GM21576 (cell line): ENCODE measurements around the gene GSC2.
"Not testable (repeated sequence)": the region's sequence is repeated elsewhere in the genome, so short reads cannot be mapped to it uniquely, and the experiment has no call there.

Experiments
- ATAC-seq: cut with Tn5 transposase; IDR thresholded peaks from one replicate; pipeline ENCODE4 v1.9.1; 2021; ENCODE audit warnings: mild to moderate bottlenecking, moderate library complexity; ENCODE audit not compliant: unreplicated experiment

Gene GSC2

DNA sequence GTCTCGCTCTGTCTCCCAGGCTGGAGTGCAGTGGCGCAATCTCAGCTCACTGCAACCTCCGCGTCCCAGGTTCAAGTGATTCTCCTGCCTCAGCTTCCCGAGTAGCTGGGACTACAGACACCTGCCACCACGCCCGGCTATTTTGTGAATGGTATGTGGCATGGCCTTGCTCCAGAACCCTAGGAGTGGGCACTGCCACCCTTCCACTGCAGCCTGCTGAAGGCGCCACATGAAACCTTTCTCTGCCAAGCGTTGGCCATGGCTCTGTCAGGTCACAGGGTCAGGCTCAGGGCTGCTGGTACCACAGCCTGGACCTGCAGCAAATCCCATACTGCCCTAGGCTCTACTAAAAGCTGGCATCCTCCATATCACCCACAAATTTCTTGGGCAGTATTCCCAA lies 6.0 kb upstream of the GSC2 start:
- not testable (repeated sequence) for ATAC-seq

DNA sequence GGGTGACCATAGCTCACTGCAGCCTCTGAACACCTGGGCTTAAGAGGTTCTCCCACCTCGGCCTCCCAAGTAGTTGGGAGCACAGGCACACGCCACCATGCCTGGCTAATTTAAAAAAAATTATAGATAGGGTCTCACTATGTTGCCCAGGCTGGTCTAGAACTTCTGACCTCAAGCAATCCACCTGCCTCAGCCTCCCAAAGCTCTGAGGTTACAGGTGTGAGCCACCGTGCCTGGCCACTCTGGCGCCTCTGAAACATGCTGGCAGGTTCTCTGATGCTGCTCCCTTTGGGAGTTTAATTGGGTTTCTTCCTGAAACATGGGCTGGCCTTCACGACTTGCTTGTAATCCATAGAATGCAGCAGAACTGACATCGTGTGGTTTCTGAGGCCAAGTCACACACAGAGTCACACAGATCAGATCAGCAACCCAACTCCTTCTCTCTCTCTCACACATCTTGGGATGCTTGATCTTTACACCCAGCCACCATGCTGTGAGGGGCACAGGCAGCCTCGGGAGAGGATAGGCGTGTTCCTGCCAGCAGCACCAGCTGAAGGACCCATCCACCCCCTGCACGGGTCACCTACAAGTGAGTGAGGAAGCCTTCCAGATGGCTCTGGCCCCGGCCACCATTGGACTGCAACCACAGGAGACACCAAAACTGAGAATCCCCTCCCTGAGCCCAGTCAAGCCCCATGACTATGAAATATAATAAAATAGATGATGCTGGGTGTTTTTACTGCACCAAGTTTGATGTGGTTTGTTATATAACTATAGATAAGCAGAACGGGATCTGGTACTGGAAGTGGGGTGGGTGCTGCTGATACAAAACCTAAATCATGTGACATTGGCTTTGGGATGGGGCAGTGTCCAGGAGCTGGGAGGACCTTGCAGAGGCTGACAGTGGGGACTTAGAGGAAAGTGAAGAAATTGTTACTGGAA lies 3.1 kb upstream of the GSC2 start:
- no peak for ATAC-seq

- no peak for ATAC-seq
Observed at GRCh38 chr22:19151329-19152191, 1.5 kb upstream of the GSC2 start.

DNA sequence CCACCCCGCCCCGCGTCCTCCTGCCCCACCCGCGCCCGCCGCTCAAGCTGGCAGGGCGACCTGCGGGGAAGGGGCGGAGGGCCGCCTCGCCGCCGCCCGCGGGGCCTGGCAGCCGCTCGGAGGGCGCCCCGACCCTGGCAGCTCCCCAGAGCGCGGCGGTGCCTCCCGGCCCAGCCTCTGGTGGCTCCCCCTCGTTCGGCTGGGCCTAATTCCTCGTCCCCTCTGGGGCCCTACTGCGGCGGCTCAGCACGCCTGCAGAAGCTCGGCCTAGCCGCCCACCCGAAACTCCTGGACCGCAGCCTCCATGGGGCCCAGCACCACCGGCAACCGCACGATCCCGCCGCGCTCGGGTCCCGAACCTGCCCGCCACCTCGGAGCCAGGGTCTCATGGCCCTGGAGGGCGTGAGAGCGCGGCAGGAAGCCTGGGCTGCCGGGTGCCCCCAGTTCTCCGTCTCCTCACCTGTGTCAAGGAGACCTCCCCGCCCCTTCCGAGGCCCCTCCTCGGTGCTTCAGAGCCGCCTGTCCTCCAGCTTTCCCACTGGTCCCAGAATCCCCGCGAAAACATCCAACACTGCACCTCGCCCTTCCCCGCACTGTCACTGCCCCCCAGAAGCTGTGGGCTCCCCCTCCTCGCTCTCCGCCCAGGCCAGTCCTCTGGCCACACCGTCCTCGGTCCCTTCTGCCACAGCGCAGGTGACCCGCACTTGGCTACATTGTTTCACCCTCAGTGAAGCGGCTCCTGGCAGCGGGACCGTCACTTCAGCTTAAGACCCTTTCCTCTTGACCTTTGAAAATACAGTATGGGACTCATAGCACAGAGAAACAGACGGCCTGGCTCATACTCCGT lies 613 bp upstream of the GSC2 start:
- ATAC-seq = no peak

GRCh38 chr22:19149047-19149883 lies 827 bp downstream of the GSC2 start:
- no peak for ATAC-seq

DNA sequence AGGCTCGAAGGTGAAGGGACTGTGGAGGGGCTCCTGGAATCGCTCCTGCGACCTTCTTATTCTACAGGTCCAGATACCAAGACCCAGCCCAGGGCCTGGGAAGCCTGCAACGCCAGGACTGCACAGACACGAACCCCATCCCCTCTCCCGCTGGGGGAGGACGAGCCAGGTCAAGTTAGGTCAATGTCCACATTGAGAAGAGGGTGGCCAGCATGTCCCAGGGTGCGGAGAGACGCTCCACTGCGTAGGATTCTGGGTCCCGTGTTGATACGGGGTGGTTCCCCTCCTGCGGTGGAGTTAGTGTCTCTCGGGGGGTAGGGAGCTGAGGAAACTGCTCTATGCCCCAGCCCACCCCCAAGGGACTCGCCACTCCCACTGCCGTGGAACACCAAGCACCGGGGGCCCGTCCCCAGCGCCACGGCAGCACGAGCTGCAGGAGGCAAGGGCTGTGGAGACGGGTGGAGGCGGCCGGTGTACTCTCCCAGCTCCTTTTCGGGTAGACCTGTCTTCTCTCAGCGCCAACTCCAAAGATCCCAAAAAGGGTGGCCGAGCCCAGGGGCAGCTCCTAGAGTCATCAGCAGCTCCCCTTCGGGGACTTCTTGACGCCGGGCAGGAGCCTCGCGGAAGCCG lies 1.6 kb downstream of the GSC2 start:
- ATAC-seq = no peak

DNA sequence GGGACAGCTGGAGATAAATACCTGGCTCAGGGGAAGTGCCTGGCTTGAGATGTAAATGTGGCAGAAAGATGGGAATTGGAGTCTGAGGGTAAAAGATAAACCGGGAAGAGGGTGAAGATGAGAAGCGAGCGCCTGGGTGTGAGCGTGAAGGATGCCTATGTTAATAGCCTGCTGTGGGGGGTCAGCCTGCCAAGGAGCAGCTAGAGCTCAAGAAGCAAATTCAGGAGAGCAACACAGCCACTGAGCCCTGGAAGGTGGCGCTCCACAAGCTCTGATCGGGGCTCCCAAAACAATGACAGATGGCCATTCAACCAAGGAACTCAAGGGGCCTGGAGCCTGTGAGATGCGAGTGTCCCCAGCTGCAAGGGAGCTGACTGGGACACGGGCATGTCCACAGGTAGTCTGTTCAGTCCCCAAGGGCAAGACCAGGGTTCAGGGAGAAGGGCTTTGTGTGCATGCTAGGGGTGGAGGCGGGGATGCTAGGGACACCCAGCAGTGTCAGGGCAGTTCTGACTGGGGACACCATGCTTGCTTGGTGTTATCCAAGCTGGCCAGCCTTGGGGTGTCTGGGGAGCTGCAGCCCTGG lies 2.8 kb downstream of the GSC2 start:
- no peak for ATAC-seq

GRCh38 chr22:19146215-19146968 lies 3.7 kb downstream of the GSC2 start:
- no peak for ATAC-seq

DNA sequence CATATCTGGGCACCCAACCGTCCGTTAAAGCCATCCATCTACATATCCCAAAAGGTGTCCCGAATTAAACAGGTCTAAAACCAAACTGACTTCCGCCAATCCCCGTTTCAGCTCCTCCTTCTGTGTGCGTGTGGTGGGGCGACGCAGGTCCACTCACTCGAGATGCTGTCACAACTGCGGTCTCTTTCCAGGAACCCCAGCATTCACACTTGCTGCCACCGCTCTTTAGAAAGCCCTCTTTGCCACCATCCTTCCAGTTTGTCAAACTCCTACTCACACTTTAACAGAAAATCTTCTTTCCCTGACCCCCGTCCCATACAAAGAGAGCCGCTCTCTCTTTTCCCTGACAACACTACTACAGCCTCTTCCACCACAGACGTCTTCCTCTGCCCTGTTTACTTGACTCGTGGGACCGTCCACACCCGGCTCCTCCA lies 6.1 kb downstream of the GSC2 start:
- no peak for ATAC-seq

DNA sequence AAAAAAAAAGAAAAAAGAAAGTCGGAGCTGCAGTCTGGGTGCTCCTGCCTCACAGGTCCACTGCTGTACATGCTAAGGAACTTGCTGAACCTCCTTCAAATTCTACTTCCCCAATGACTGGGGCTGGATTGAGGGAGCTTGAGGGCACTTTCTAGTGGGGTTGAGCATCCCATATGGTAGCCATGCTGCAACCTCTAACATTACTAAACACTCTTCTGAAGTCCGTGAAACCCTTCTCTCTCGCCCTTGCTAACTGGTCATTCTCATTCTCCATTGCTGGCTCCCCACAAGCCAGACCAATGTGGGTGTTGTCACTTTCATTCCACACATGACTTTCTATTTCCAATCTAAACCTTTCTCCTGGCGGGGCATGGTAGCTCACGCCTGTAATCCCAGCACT lies 6.9 kb downstream of the GSC2 start:
- ATAC-seq = no peak

DNA sequence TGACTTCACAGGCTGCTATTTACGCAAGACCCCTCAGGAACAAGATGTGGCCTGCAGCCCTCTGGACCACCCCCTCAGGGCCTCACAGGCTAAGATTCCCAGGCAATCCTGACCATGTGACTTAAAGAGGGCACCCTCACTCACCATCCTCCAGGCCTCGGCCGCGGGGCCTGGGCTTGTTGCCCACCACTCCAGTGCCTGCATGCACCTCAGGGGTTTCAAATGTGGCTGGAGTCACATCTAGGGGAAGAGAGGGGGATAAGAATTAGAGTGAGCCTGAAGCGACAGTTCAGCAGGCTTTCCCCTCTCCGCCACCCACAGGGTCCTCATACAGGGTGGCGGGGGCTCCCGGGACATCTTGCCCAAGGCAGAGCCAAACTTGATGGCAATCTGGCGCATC lies 7.7 kb downstream of the GSC2 start:
- ATAC-seq = no peak

DNA sequence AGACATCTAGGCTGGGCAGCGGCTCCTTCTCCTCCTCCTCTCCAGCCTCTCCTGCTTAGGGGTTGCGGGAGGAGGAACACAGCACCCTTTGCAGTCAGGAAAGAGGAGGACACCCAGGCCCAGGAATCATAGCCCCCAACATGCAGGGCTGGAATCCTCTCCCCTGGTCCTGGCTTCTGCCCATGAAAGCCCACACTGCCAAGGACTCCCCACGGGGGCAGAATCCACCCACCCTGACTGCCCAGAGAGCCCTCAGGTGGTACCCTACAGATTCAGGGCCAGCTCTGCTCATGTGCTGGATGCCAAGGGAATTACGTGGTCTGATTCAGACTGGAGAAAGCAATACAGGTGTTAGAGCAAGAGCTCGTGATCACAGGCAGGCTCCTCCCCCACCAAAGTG lies 10.1 kb downstream of the GSC2 start:
- ATAC-seq = no peak

GRCh38 chr22:19139001-19139356 lies 11.1 kb downstream of the GSC2 start:
- ATAC-seq = no peak

DNA sequence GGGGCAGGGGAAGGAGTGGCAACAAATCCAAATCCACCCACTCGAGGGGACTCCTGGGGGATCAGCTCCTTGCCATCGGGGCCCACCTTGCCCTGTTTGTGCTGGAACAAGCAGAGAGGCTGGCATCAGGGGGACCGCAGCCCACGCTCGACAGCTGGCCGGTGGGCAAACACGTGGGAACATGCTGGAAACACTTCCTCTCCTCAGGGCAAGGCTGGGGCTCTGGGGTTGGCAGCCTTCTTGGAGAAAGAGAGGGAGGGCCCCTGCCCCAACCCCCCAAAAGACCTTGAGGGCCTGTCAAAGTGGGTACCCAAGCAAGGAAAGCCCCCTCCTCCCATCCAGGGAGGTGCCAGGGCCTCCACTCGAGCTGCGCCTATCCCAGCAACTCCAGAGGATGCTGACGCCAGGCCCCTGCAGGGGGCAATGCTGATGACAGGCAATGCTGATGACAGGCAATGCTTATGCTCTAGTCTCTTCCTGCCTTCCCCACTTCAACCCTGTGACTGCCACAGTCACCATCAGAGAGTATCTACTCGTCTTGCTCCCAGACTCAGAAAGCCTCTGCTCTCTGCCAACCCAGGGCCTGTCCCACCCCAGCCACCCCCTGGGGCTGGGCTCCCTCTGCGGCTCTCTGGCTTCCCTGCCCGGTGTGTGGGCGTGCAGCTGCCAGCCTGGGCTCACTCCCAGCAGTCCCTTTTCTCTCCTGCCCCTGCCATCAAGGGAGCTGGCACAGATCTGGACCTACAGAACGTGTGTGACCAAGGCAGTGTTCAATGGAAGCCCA lies 11.7 kb downstream of the GSC2 start:
- ATAC-seq = no peak

DNA sequence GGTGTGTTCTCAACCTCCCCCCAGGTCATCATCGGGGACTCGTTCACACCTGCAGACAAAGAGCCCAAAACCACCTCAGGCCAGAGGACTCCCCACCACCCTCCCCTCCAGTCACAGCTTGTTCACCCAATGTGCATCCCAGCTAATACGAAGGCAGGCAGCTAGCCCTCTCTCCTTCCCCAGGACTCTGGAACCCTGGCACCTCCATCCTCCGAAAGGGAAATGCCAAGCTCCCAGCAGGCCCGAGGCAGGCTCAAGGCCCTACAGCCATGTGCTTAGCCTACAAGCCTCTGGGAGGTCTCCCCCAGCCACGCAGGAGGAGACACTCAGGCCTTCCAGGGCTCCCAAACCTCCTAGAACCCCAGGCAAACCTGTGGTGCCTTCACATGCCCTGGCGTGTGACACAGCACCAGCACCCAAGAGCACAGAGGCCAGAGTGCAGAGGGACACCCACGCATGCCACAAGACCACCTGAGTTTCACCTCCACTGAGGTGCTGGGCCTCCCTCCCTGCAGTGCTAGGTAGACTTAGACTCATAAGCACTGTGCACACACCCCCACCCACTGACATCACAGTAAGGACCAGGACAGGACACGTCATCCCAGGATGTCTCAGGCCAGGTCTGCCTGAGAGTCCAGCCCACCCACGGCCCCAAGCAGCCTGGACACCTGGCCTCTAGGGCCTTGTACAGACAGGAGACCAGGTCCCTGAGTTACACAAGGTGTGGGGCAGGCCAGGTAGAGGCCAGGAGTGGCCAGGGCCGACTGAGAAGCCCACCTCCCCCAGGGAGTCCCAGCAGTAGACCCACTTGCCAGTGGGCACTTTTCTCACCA lies 12.5 kb downstream of the GSC2 start:
- ATAC-seq = no peak

DNA sequence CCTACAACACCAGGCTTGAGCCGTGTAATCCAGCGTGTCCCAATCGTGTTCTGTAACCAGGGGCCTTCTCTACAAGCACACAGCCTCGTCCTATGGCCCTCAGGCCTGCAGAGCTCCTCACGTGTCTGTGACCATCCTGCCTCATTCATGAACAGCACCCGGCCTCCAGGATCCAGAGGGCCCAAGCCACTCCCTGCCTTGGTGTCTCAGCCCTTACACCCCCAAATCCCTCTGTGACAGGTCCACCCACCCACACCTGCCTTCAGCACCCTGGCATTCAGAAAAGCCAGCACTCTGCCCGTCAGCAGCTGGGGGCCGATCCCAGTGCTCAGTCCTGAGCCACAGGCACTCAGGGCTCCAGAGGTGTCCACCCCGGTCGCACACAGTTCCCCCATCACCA lies 13.2 kb downstream of the GSC2 start:
- no peak for ATAC-seq

- no peak for ATAC-seq
Observed at GRCh38 chr22:19134874-19135273, 15.2 kb downstream of the GSC2 start.
